Measurements from ENCODE around the gene SERPINB10. TPM values are rescaled to one million over a fixed set of nuclear protein-coding genes. Genes with fewer than 3 reads are reported as not detected.
A peak's percentile ranks its signal among the peaks of the same experiment; 100 is the strongest.

Gene SERPINB10
- total and polyA plus RNA-seq, 9 of the 15 experiments (the other 6 are each of a cell fraction or from before 2014, with no cell fraction given): not detected

DNA sequence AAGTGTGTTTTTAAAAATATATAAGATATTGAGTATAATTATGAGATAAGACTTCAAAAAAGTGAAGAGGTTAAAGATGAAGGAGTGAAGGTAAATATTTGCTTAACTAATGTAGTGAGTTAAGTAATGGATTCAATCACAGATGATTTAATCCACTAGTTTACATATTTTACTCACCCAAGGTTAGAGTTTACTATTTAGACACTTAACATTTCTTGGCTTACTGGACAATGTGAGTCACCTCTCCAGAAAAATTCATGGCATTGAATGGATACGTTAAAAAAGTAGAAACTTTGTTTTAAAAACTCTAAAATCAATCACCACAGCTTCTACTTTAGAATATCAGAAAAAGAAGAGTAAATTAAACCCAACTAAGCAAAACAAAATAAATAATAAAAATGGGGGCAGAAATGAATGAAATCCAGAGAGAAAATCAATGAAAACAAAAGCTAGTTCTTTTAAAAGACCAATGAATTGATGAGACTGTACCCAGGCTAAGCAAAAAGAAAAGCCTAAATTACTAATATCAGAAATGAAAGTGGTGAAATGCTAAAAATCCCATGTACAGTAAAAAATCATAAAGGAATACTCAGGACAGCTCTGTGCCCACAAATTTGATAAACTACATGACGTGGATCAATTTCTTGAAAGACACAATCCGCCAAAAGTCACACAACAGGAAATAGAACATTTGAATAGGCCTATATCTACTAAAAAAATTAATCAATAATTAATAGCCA, 39.5 kb downstream of the SERPINB10 start (continued):
- TF ChIP-seq SLC30A9 (CRISPR knock-in tag; IDR thresholded peaks at IDR 0.05): no peak

DNA sequence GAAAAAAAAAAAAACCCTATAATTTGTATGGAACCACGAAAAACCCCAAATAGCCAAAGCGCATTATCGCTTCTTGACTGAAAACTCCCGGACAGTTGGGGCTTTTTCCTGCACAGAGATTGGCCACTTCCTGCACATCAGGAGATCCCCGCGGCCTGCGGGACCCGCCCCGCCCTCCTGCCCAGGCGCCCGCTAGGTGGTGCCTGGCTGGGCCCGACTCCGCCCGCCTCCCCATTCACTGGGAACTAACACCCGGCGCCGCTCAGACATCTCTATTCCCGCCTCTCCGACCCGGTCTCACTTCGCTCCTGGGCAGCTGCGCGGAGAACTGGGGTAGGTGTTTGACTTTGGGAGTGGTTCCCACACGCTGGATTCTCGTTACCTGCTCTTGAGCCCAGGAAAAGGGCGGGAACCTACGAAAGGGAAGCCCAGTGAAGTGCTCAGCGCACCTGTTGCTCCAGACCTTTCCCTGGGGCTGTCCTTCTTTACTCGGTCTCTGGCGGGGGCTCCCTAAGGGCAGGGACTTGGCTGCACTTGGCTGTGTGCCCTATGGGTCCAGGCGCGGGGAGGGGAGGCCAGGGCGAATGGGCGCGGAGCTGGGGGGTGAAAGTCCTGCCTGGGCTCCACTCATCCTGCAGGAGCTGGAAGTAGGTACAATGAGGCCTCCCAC, 41.4 kb downstream of the SERPINB10 start, which contains the start of gene HMSD:
Gene HMSD, plus strand, starts transcription at position 234 of the 670 bp plus-strand sequence. CDS start 4,155 bp downstream, outside the sequence.
- in situ Hi-C loops (cut with MboI): no loop called here
- Histone ChIP-seq H3K4me3 (0 out of 2 replicates have a peak within 1 kb of the TSS, but pooled peaks have one; percentile 11), H3K9ac (ENCODE audit: insufficient read depth in 1 of 2, low read depth in 2 of 2, low read length in 2 of 2) (0 out of 4 replicates have a peak within 1 kb of the TSS, but pooled peaks of 1 of the 2 experiments have one; percentile 17)
- 0 out of 4 replicates have a peak, but pooled peaks of 1 of the 2 experiments have one; percentile 47 for TF ChIP-seq MAZ (CRISPR knock-in tag; conservative IDR thresholded peaks at IDR 0.05 in 1 of 2, IDR thresholded peaks at IDR 0.05 in 1 of 2)
- TF ChIP-seq NRF1 (conservative IDR thresholded peaks at IDR 0.05 in 1 of 2, IDR thresholded peaks at IDR 0.05 in 1 of 2): peak; percentile 21 to 22; a peak in 1 of 4 replicates
- TF ChIP-seq YY1 (IDR thresholded peaks at IDR 0.05; ENCODE audit: borderline replicate concordance in 1 of 3, control insufficient read depth in 1 of 3, extremely low read depth in 1 of 3, insufficient read depth in 3 of 3, insufficient read length in 1 of 3, insufficient replicate concordance in 2 of 3, low read depth in 1 of 3, low read length in 2 of 3): no peak
- TF ChIP-seq TFAM (CRISPR knock-in tag; conservative IDR thresholded peaks at IDR 0.05): no peak
- TF ChIP-seq, protein P1, sequence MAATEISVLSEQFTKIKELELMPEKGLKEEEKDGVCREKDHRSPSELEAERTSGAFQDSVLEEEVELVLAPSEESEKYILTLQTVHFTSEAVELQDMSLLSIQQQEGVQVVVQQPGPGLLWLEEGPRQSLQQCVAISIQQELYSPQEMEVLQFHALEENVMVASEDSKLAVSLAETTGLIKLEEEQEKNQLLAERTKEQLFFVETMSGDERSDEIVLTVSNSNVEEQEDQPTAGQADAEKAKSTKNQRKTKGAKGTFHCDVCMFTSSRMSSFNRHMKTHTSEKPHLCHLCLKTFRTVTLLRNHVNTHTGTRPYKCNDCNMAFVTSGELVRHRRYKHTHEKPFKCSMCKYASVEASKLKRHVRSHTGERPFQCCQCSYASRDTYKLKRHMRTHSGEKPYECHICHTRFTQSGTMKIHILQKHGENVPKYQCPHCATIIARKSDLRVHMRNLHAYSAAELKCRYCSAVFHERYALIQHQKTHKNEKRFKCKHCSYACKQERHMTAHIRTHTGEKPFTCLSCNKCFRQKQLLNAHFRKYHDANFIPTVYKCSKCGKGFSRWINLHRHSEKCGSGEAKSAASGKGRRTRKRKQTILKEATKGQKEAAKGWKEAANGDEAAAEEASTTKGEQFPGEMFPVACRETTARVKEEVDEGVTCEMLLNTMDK (IDR thresholded peaks at IDR 0.05; ENCODE audit: borderline replicate concordance, insufficient read depth, low read depth, low read length, poor library complexity, severe bottlenecking): peak; percentile 70
- TF ChIP-seq, protein P2, sequence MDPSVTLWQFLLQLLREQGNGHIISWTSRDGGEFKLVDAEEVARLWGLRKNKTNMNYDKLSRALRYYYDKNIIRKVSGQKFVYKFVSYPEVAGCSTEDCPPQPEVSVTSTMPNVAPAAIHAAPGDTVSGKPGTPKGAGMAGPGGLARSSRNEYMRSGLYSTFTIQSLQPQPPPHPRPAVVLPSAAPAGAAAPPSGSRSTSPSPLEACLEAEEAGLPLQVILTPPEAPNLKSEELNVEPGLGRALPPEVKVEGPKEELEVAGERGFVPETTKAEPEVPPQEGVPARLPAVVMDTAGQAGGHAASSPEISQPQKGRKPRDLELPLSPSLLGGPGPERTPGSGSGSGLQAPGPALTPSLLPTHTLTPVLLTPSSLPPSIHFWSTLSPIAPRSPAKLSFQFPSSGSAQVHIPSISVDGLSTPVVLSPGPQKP (CRISPR knock-in tag; IDR thresholded peaks at IDR 0.05): no peak
- peak in 2 of 3 experiments; percentile 19 to 31; a peak in 1 of 6 replicates for TF ChIP-seq CTCF (IDR thresholded peaks at IDR 0.05 in 2 of 3, conservative IDR thresholded peaks at IDR 0.05 in 1 of 3; ENCODE audit: insufficient read depth in 2 of 3, low read depth in 1 of 3, low read length in 3 of 3)
- TF ChIP-seq VEZF1 (CRISPR knock-in tag; IDR thresholded peaks at IDR 0.05): peak; percentile 41; the same call in 1 of the 2 replicates

More for the DNA sequence above, 41.4 kb downstream of the SERPINB10 start, which contains the start of gene HMSD:
- H3K79me2 ChIP-seq (ENCODE audit: control insufficient read depth, insufficient read depth, low read length): no peaks in the 10 kb centered on the region
- WGBS (ENCODE audit: insufficient coverage, low coverage, missing lambda C conversion rate): 5% methylated on average over 13 of the region's 35 CpGs
- H3K27me3 ChIP-seq (ENCODE audit: control insufficient read depth in 2 of 2, insufficient read depth in 2 of 2, low read length in 2 of 2): no peaks in the 10 kb centered on the region
- BruUV-seq (replicated peaks): no TSS peak
- DNase-seq (ENCODE audit: extremely low read depth in 1 of 4, low spot score in 3 of 4) (peak; percentile 8 to 46 (median 19)), FAIRE-seq (no peak), ATAC-seq (peak; percentile 97)
- H3K4me2 ChIP-seq (ENCODE audit: insufficient read depth, low read length): peak within 1 kb of the TSS; percentile 62
- H3K4me1 ChIP-seq (replicated peaks in 1 of 2; ENCODE audit: control insufficient read depth in 2 of 2, insufficient read depth in 2 of 2, low read length in 2 of 2): peaks cover 0 to 7% of the 10 kb centered on the region in 2 experiments; a peak in 2 of 5 replicates
- ChIA-PET CTCF (ENCODE audit: low intra/inter-chr PET ratio) (no interaction called here), POLR2A (no interaction called here)
- no peak within 1 kb of the TSS for H3K27ac ChIP-seq (ENCODE audit: extremely low read depth, low read depth, low read length)
- peak within 1 kb of the TSS; percentile 68; the same call in 1 of the 2 replicates for H2AFZ ChIP-seq (ENCODE audit: low read depth, low read length)
- no peaks in the 10 kb centered on the region for H3K9me3 ChIP-seq (replicated peaks; ENCODE audit: control insufficient read depth, insufficient read depth, low read depth, low read length)
- no peaks in the 10 kb centered on the region for H3K9me1 ChIP-seq (ENCODE audit: control insufficient read depth, insufficient read depth, low read length)
- no peaks in the 10 kb centered on the region for H4K20me1 ChIP-seq (replicated peaks; ENCODE audit: control insufficient read depth, insufficient read depth, low read length)
- intact Hi-C loops (cut with micrococcal nuclease): no loop called here
- H3K36me3 ChIP-seq (ENCODE audit: control insufficient read depth, insufficient read depth, low read length): no peaks in the 10 kb centered on the region
